GM12891 (cell line): ENCODE results near the gene DBI.

Experiments used
- PAX5 ChIP-seq: IDR thresholded peaks from 2 replicates; pipeline ENCODE4 v1.6.1; 2011; ENCODE audit warnings: low read length, moderate library complexity, mild to moderate bottlenecking; ENCODE audit not compliant: insufficient read depth, severe bottlenecking
- POLR2A ChIP-seq: IDR thresholded peaks from 2 replicates; pipeline ENCODE4 v1.6.1; 2011; ENCODE audit warnings: low read depth, low read length, control low read depth
- POLR2AphosphoS5 ChIP-seq: IDR thresholded peaks from 2 replicates; pipeline ENCODE4 v1.6.1; 2011; ENCODE audit warnings: low read depth, low read length, control low read depth
- POU2F2 ChIP-seq: IDR thresholded peaks from 2 replicates; pipeline ENCODE4 v1.6.1; 2011; ENCODE audit warnings: low read depth, mild to moderate bottlenecking, control low read depth, low read length, moderate library complexity
- TAF1 ChIP-seq: IDR thresholded peaks from 2 replicates; pipeline ENCODE4 v1.6.1; 2011; ENCODE audit warnings: low read depth, low read length, control low read depth

GRCh38 chr2:119364798-119365197 lies 2.0 kb upstream of the DBI start:
- TF ChIP-seq POLR2A (no peak), PAX5 (no peak), POLR2AphosphoS5 (no peak), POU2F2 (no peak), TAF1 (no peak)
